HG02571 (cell line): ENCODE measurements around the gene VMAC.
"Not testable (repeated sequence)": the region's sequence is repeated elsewhere in the genome, so short reads cannot be mapped to it uniquely, and the experiment has no call there.

Source experiments
- ATAC-seq: cut with Tn5 transposase; IDR thresholded peaks from one replicate; pipeline ENCODE4 v1.9.1; 2021; ENCODE audit warnings: mild to moderate bottlenecking, moderate library complexity; ENCODE audit not compliant: unreplicated experiment

Gene VMAC

GRCh38 chr19:5883157-5883873, 21.4 kb upstream of the VMAC start:
- ATAC-seq = not testable (repeated sequence)

- not testable (repeated sequence) for ATAC-seq
Measured at GRCh38 chr19:5884065-5884811, 20.4 kb upstream of the VMAC start.

- no peak for ATAC-seq
Measured at GRCh38 chr19:5889288-5889971, 15.2 kb upstream of the VMAC start.

- no peak for ATAC-seq
Measured at GRCh38 chr19:5890099-5890498, 14.6 kb upstream of the VMAC start.

- no peak for ATAC-seq
Measured at GRCh38 chr19:5891572-5891937, 13.1 kb upstream of the VMAC start.

- ATAC-seq = no peak
Measured at GRCh38 chr19:5891938-5892771, 12.5 kb upstream of the VMAC start.

- ATAC-seq = no peak
Measured at GRCh38 chr19:5892772-5893275, 11.8 kb upstream of the VMAC start.

GRCh38 chr19:5893296-5893903, 11.3 kb upstream of the VMAC start:
- no peak for ATAC-seq

GRCh38 chr19:5893907-5894703, 10.6 kb upstream of the VMAC start:
- ATAC-seq = no peak

- no peak for ATAC-seq
Measured at GRCh38 chr19:5894704-5895349, 9.8 kb upstream of the VMAC start.

GRCh38 chr19:5895409-5895808, 9.3 kb upstream of the VMAC start:
- no peak for ATAC-seq

GRCh38 chr19:5895890-5896289, 8.8 kb upstream of the VMAC start:
- no peak for ATAC-seq

- ATAC-seq = no peak
Measured at GRCh38 chr19:5896365-5897076, 8.2 kb upstream of the VMAC start.

GRCh38 chr19:5897189-5897969, 7.3 kb upstream of the VMAC start:
- no peak for ATAC-seq

GRCh38 chr19:5899728-5900526, 4.7 kb upstream of the VMAC start:
- no peak for ATAC-seq

GRCh38 chr19:5900976-5901375, 3.7 kb upstream of the VMAC start:
- no peak for ATAC-seq

- no peak for ATAC-seq
Measured at GRCh38 chr19:5903056-5903623, 1.5 kb upstream of the VMAC start.
